ENCODE data around the gene ALKBH3.

The ALKBH3 gene

DNA sequence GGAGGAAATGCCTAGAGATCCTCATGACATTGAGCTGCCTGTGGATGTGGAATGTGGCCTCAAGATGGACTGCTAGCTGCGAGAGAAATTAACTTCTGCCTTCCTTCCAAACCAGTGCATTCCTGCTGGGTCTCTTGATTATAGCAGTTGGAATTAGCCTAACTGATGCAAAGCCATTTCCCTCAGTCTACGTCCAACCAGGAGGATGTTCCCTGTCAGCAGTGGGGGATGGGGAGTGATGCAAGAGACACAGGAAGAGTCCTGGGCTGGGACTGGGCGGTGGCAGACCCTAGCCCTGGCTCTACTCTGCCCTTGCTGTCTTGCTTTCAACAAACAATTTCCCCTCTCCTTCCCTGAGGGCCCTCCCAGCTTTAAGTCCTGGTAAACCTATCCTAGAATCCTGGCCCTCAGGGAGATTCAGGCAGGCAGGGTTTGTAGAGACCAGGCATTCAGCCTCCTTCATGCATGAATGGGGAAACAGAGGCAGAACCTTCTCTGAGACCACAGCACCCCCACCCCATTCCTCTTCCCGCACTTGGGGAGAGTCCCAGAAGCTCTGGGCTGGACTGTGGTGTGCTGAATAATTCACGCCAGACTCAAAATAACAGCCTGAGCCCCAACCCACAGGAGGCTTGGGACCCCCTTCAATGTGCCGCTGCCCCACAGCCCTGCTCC, 78.8 kb downstream of the ALKBH3 start:
- no peak for DNase-seq (ENCODE audit: low read depth in 1 of 2, low spot score in 1 of 2)

DNA sequence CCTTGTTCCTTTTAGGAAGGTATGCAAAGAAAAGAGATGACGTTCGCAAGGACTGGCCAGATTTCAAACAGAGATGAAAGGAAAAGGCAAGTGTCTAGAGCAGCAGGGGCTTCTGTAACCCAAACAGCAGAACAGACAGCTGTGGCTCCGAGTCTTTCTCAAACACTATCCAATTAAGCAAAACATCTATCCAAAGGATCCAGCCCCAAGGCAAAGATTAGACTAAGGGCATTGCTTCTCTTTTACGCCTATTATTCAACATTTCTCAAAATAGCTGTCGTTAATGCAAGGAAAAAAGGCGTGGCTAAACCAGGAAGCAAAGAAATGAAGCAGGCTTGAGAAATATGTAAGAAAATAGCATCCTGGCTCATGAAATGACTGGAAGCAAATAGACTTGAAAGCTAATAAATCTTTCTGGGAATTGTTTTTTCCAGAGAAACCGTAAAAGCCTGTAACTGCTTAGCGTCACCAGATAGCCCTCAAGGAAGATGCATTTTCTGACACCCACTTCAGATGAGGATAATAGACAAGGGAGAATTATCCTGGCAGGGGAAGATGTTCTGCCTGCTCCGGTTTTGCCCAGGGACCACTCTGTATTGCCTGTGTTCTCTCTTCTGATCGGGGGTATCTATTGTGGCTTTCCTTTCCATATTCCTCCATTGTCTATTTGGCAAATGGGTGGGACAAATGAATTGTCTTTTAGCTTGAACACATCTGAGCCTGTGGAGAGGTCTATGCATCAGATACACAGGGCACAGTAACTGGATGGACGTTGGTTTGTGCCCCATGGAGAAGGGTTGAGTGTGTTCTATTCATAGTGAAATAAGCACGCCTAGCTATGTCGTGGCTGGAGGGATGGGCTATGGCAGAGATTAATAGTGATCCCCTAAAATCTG, 82.0 kb downstream of the ALKBH3 start:
- no peak for DNase-seq (ENCODE audit: low read depth in 1 of 2, low spot score in 1 of 2)

DNA sequence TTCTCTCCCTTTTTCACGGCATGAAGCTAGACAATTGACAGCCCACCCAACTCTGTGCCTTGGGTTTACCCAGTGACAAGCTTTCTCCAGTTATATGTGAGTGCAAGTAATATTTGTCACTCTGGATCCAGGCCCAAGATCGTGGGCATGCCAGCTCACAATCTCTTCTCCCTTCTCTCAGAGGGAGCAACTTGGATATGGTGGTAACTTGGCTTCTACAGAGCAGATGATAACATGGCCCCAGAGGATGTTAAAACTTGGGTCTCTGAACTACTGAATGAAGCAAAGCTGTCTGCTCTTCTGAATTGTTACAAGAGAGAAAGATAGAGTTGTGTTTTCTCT, 82.6 kb downstream of the ALKBH3 start:
- no peak for DNase-seq (ENCODE audit: low read depth in 1 of 2, low spot score in 1 of 2)

DNA sequence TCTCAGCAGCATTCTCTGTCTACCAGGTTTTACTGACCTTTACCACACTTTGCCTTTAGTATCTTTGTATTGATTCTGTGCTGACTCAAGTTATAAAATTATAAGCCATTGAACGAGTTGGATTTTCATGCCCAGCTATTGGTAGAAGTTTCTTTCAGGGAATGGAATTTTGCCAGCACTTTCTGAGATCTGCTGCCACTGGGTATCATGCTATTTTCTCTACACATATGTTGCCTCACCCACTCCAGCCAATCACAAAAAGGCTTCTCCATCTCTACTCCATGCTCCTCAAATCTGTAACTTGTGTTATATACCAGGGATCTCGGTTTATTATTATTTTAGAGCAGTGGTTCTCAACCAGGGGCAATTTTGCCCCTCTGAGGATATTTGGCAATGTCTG, 87.0 kb downstream of the ALKBH3 start:
- no peak for DNase-seq (ENCODE audit: low read depth in 1 of 2, low spot score in 1 of 2)

DNA sequence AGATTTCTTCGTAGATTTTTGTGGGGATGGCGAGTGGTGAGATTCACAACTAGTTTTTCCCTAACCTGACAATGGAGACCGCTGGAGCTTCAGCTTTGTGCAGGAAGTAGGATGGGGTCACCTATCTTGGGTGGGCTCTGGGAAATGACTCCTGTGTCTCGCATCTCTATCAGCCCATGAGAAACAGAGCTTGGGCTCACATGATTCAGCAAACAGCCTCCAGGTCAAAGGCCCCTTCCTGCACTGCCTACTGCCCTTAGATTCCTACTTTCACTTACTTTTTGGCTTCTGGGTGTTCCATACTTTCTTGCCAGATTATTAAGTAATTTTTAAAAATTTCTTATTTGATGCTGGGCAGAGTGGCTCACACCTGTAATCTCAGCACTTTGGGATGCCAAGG, 88.1 kb downstream of the ALKBH3 start:
- no peak for DNase-seq (ENCODE audit: low read depth in 1 of 2, low spot score in 1 of 2)

DNA sequence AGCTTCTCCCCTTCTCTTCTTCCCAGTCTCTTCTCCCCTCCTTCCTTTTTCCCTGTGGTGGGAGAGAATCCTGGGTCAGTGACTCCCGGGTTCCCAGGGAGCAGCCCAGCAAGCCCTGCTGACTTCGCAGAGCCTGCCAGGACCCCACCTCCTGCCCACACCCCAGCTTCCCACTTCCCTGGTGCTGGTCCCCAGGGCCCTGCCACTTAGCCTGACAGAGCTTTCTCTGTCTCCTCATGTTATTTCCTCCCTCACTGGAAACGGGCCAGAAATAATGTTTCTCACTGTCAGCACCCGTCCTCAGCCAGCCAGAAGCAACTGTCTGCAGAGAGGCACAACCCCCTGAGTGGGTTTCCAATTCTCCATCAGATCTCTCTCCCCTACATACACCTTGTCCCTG, 88.9 kb downstream of the ALKBH3 start:
- no peak for DNase-seq (ENCODE audit: low read depth in 1 of 2, low spot score in 1 of 2)

Measured in stimulated activated CD4-positive, alpha-beta T cell treated with anti-CD3 and anti-CD28 coated beads, Interleukin-15, amount 100 ng/mL, for 1 hour (primary cell).